ENCODE results near the gene IFRD2. TPM values are rescaled to one million over a fixed set of nuclear protein-coding genes. Genes with fewer than 3 reads are reported as not detected.

The IFRD2 gene
- total and polyA plus RNA-seq, 2 of the 13 experiments (the other 11 are each of a cell fraction or from before 2014, with no cell fraction given): 32.8 to 96.1 TPM

DNA sequence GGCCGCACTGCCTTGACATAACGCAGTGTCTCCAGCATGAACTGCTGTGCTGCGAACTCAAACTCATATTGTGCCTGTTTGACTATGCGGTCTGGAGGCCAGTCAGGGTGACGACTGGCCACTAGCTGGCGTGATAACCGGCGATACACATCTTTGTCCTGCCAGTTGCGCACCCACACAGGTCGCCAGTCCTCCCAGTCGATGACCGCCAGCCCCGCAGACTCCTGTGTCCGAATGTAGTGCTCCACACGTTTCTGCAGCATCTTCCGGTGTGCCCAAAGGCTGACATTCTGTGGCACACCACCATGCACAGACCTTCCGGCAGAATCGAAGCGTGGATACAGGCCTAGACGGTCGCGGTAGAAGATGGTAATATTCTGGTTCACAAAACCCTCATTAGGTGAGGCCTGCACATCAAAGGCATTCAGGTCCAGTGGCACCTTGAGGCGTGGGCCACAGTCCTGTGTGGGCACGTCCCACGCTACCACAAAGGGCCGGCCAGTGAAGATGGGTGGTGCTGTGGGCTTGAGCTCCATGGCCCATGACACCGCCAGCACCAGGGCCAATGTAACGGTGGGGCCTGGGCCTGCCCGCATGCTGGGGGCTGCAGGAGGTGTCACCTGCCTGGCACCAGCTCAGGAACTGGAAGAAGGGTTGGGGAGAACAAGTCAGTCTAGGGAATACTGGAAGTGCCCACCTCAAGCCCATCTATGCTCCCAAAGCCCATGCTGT, 27.8 kb upstream of the IFRD2 start (continued):
- no peak for TF ChIP-seq RNF219 (CRISPR knock-in tag; IDR thresholded peaks at IDR 0.05)
- TF ChIP-seq, protein P1, sequence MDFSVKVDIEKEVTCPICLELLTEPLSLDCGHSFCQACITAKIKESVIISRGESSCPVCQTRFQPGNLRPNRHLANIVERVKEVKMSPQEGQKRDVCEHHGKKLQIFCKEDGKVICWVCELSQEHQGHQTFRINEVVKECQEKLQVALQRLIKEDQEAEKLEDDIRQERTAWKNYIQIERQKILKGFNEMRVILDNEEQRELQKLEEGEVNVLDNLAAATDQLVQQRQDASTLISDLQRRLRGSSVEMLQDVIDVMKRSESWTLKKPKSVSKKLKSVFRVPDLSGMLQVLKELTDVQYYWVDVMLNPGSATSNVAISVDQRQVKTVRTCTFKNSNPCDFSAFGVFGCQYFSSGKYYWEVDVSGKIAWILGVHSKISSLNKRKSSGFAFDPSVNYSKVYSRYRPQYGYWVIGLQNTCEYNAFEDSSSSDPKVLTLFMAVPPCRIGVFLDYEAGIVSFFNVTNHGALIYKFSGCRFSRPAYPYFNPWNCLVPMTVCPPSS (IDR thresholded peaks at IDR 0.05): no peak
- TF ChIP-seq, protein P2, sequence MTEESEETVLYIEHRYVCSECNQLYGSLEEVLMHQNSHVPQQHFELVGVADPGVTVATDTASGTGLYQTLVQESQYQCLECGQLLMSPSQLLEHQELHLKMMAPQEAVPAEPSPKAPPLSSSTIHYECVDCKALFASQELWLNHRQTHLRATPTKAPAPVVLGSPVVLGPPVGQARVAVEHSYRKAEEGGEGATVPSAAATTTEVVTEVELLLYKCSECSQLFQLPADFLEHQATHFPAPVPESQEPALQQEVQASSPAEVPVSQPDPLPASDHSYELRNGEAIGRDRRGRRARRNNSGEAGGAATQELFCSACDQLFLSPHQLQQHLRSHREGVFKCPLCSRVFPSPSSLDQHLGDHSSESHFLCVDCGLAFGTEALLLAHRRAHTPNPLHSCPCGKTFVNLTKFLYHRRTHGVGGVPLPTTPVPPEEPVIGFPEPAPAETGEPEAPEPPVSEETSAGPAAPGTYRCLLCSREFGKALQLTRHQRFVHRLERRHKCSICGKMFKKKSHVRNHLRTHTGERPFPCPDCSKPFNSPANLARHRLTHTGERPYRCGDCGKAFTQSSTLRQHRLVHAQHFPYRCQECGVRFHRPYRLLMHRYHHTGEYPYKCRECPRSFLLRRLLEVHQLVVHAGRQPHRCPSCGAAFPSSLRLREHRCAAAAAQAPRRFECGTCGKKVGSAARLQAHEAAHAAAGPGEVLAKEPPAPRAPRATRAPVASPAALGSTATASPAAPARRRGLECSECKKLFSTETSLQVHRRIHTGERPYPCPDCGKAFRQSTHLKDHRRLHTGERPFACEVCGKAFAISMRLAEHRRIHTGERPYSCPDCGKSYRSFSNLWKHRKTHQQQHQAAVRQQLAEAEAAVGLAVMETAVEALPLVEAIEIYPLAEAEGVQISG (CRISPR knock-in tag; IDR thresholded peaks at IDR 0.05): no peak
- TF ChIP-seq, protein P3, sequence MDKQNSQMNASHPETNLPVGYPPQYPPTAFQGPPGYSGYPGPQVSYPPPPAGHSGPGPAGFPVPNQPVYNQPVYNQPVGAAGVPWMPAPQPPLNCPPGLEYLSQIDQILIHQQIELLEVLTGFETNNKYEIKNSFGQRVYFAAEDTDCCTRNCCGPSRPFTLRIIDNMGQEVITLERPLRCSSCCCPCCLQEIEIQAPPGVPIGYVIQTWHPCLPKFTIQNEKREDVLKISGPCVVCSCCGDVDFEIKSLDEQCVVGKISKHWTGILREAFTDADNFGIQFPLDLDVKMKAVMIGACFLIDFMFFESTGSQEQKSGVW (CRISPR knock-in tag; IDR thresholded peaks at IDR 0.05; ENCODE audit: borderline replicate concordance): no peak
- 0 out of 2 replicates have a peak, but pooled peaks have one; percentile 13 for TF ChIP-seq ZNF788 (CRISPR knock-in tag; IDR thresholded peaks at IDR 0.05; ENCODE audit: borderline replicate concordance)
- TF ChIP-seq GATA4 (IDR thresholded peaks at IDR 0.05; ENCODE audit: borderline replicate concordance, low read depth): no peak
- TF ChIP-seq, protein P4, sequence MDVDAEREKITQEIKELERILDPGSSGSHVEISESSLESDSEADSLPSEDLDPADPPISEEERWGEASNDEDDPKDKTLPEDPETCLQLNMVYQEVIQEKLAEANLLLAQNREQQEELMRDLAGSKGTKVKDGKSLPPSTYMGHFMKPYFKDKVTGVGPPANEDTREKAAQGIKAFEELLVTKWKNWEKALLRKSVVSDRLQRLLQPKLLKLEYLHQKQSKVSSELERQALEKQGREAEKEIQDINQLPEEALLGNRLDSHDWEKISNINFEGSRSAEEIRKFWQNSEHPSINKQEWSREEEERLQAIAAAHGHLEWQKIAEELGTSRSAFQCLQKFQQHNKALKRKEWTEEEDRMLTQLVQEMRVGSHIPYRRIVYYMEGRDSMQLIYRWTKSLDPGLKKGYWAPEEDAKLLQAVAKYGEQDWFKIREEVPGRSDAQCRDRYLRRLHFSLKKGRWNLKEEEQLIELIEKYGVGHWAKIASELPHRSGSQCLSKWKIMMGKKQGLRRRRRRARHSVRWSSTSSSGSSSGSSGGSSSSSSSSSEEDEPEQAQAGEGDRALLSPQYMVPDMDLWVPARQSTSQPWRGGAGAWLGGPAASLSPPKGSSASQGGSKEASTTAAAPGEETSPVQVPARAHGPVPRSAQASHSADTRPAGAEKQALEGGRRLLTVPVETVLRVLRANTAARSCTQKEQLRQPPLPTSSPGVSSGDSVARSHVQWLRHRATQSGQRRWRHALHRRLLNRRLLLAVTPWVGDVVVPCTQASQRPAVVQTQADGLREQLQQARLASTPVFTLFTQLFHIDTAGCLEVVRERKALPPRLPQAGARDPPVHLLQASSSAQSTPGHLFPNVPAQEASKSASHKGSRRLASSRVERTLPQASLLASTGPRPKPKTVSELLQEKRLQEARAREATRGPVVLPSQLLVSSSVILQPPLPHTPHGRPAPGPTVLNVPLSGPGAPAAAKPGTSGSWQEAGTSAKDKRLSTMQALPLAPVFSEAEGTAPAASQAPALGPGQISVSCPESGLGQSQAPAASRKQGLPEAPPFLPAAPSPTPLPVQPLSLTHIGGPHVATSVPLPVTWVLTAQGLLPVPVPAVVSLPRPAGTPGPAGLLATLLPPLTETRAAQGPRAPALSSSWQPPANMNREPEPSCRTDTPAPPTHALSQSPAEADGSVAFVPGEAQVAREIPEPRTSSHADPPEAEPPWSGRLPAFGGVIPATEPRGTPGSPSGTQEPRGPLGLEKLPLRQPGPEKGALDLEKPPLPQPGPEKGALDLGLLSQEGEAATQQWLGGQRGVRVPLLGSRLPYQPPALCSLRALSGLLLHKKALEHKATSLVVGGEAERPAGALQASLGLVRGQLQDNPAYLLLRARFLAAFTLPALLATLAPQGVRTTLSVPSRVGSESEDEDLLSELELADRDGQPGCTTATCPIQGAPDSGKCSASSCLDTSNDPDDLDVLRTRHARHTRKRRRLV (CRISPR knock-in tag; IDR thresholded peaks at IDR 0.05): no peak
- TF ChIP-seq ADNP (CRISPR knock-in tag; IDR thresholded peaks at IDR 0.05): no peak
- TF ChIP-seq SALL1 (CRISPR knock-in tag; IDR thresholded peaks at IDR 0.05): no peak; the same call in 1 of the 2 replicates
- TF ChIP-seq CBX1 (IDR thresholded peaks at IDR 0.05; ENCODE audit: low read depth): no peak

All from HepG2 (cell line).